ENCODE measurements around the gene SLC6A14. TPM values are rescaled to one million over a fixed set of nuclear protein-coding genes. Genes with fewer than 3 reads are reported as not detected.

Gene SLC6A14, protein sequence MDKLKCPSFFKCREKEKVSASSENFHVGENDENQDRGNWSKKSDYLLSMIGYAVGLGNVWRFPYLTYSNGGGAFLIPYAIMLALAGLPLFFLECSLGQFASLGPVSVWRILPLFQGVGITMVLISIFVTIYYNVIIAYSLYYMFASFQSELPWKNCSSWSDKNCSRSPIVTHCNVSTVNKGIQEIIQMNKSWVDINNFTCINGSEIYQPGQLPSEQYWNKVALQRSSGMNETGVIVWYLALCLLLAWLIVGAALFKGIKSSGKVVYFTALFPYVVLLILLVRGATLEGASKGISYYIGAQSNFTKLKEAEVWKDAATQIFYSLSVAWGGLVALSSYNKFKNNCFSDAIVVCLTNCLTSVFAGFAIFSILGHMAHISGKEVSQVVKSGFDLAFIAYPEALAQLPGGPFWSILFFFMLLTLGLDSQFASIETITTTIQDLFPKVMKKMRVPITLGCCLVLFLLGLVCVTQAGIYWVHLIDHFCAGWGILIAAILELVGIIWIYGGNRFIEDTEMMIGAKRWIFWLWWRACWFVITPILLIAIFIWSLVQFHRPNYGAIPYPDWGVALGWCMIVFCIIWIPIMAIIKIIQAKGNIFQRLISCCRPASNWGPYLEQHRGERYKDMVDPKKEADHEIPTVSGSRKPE
- not detected for total RNA-seq

DNA sequence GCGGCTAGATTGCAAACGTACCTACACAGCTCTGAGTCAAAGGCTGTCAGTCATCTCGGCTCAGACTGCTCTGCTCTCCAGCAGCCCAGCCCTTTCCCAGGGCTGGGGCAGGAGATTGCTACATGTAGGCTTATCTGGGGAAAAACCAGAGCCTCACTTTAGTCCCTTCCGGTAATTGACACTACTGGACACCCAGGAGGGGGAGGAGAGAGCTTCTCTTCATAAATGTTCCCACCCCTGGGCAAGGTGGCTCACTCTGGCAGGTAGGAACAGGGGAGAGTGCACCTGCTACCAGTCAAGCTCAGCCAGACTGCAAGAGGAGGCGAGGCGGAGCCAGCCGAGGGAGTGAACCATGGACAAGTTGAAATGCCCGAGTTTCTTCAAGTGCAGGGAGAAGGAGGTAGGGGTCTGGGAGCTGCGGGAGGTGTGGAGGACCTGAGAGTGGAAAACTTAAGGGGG is at the start of gene SLC6A14:
Gene SLC6A14, plus strand, starts transcription at position 249 of the 459 bp plus-strand sequence. Its CDS starts 104 bp downstream, at position 353.
- DNase-seq (ENCODE audit: extremely low spot score), result no peak
- TF ChIP-seq POLR2AphosphoS5 (IDR thresholded peaks at IDR 0.05) (no peak), EP300 (IDR thresholded peaks at IDR 0.05) (no peak), POLR2A (IDR thresholded peaks at IDR 0.05; ENCODE audit: low read depth) (no peak)
- TF ChIP-seq, protein P1, sequence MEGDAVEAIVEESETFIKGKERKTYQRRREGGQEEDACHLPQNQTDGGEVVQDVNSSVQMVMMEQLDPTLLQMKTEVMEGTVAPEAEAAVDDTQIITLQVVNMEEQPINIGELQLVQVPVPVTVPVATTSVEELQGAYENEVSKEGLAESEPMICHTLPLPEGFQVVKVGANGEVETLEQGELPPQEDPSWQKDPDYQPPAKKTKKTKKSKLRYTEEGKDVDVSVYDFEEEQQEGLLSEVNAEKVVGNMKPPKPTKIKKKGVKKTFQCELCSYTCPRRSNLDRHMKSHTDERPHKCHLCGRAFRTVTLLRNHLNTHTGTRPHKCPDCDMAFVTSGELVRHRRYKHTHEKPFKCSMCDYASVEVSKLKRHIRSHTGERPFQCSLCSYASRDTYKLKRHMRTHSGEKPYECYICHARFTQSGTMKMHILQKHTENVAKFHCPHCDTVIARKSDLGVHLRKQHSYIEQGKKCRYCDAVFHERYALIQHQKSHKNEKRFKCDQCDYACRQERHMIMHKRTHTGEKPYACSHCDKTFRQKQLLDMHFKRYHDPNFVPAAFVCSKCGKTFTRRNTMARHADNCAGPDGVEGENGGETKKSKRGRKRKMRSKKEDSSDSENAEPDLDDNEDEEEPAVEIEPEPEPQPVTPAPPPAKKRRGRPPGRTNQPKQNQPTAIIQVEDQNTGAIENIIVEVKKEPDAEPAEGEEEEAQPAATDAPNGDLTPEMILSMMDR (IDR thresholded peaks at IDR 0.05), result no peak
- Histone ChIP-seq H3K27ac (replicated peaks in 1 of 4) (no peak within 1 kb of the TSS), H3K36me3 (no peaks in the 10 kb centered on the region), H3K9me3 (no peaks in the 10 kb centered on the region), H3K4me1 (no peaks in the 10 kb centered on the region), H3K4me3 (no peak within 1 kb of the TSS), H3K27me3 (peaks cover 0 to 6% (median 0%) of the 10 kb centered on the region in 4 donors)
- 57% methylated on average over 9 of the region's 9 CpGs for WGBS
- intact Hi-C loops (cut with DNase I), result no loop called here

- H3K4me3 ChIP-seq, result no peak overlapping the region
- WGBS, result 85% methylated on average over 7 of the region's 7 CpGs
Measured at GRCh38 chrX:116395752-116396151, 40.7 kb upstream of the SLC6A14 start.

GRCh38 chrX:116399681-116400080 is 36.7 kb upstream of the SLC6A14 start:
- no peak overlapping the region for H3K4me3 ChIP-seq
- no peak for DNase-seq (ENCODE audit: extremely low spot score)
- no peaks in the 10 kb centered on the region for H3K4me1 ChIP-seq
- no peaks in the 10 kb centered on the region for H3K9me3 ChIP-seq
- TF ChIP-seq, protein P1 (IDR thresholded peaks at IDR 0.05), result no peak
- TF ChIP-seq EP300 (IDR thresholded peaks at IDR 0.05), result no peak
- TF ChIP-seq POLR2A (IDR thresholded peaks at IDR 0.05; ENCODE audit: low read depth), result no peak
- TF ChIP-seq POLR2AphosphoS5 (IDR thresholded peaks at IDR 0.05), result no peak
- H3K27ac ChIP-seq (replicated peaks in 1 of 4), result no peak overlapping the region
- H3K27me3 ChIP-seq, result no peaks in the 10 kb centered on the region
- intact Hi-C loops (cut with DNase I), result no loop called here
- no peaks in the 10 kb centered on the region for H3K36me3 ChIP-seq

More at GRCh38 chrX:116395752-116396151, 40.7 kb upstream of the SLC6A14 start:
- no peaks in the 10 kb centered on the region for H3K27me3 ChIP-seq
- no peak for DNase-seq (ENCODE audit: extremely low spot score)
- H3K36me3 ChIP-seq, result no peaks in the 10 kb centered on the region
- intact Hi-C loops (cut with DNase I), result no loop called here
- H3K4me1 ChIP-seq, result no peaks in the 10 kb centered on the region
- TF ChIP-seq POLR2AphosphoS5 (IDR thresholded peaks at IDR 0.05) (no peak), EP300 (IDR thresholded peaks at IDR 0.05) (no peak), POLR2A (IDR thresholded peaks at IDR 0.05; ENCODE audit: low read depth) (no peak)
- TF ChIP-seq, protein P1 (IDR thresholded peaks at IDR 0.05), result no peak
- H3K9me3 ChIP-seq, result no peaks in the 10 kb centered on the region
- H3K27ac ChIP-seq (replicated peaks in 1 of 4), result no peak overlapping the region

GRCh38 chrX:116409219-116409618 is 27.2 kb upstream of the SLC6A14 start:
- intact Hi-C loops (cut with DNase I), result no loop called here
- H3K27me3 ChIP-seq, result no peaks in the 10 kb centered on the region
- 67% methylated on average over 2 of the region's 2 CpGs for WGBS
- no peak overlapping the region for H3K4me3 ChIP-seq
- H3K36me3 ChIP-seq, result no peaks in the 10 kb centered on the region
- H3K27ac ChIP-seq (replicated peaks in 1 of 4), result no peak overlapping the region
- TF ChIP-seq, protein P1 (IDR thresholded peaks at IDR 0.05), result no peak
- TF ChIP-seq POLR2A (IDR thresholded peaks at IDR 0.05; ENCODE audit: low read depth), result no peak
- H3K9me3 ChIP-seq, result no peaks in the 10 kb centered on the region
- H3K4me1 ChIP-seq, result no peaks in the 10 kb centered on the region
- no peak for DNase-seq (ENCODE audit: extremely low spot score)
